ENCODE data around the gene HSPA8.
A peak's percentile ranks its signal among the peaks of the same experiment; 100 is the strongest.
"Not testable (repeated sequence)": the region's sequence is repeated elsewhere in the genome, so short reads cannot be mapped to it uniquely, and the experiment has no call there.

The HSPA8 gene

GRCh38 chr11:123061403-123062157 is at the start of gene HSPA8:
HSPA8 (minus strand) TSS chr11:123062136; CDS start chr11:123061324, 812 bp downstream.
- peak; percentile 59 for DNase-seq

- peak; percentile 85 for DNase-seq
Measured at GRCh38 chr11:123111465-123111864, 49.5 kb upstream of the HSPA8 start.

GRCh38 chr11:123110397-123110796 is 48.5 kb upstream of the HSPA8 start:
- DNase-seq = no peak

- DNase-seq = no peak
Measured at GRCh38 chr11:123107945-123108495, 46.1 kb upstream of the HSPA8 start.

- no peak for DNase-seq
Measured at GRCh38 chr11:123104697-123105096, 42.8 kb upstream of the HSPA8 start.

- DNase-seq = peak; percentile 96
Measured at GRCh38 chr11:123103326-123103980, 41.5 kb upstream of the HSPA8 start.

GRCh38 chr11:123100379-123101085 is 38.6 kb upstream of the HSPA8 start:
- DNase-seq = peak; percentile 88

- DNase-seq = no peak
Measured at GRCh38 chr11:123098990-123099389, 37.1 kb upstream of the HSPA8 start.

GRCh38 chr11:123093739-123094138 is 31.8 kb upstream of the HSPA8 start:
- no peak for DNase-seq

- no peak for DNase-seq
Measured at GRCh38 chr11:123091506-123091905, 29.6 kb upstream of the HSPA8 start.

- DNase-seq = not testable (repeated sequence)
Measured at GRCh38 chr11:123090168-123090567, 28.2 kb upstream of the HSPA8 start.

- not testable (repeated sequence) for DNase-seq
Measured at GRCh38 chr11:123088896-123089295, 27.0 kb upstream of the HSPA8 start.

GRCh38 chr11:123087657-123088056 is 25.7 kb upstream of the HSPA8 start:
- DNase-seq = not testable (repeated sequence)

GRCh38 chr11:123086305-123086704 is 24.4 kb upstream of the HSPA8 start:
- DNase-seq = no peak

GRCh38 chr11:123085497-123085896 is 23.6 kb upstream of the HSPA8 start:
- no peak for DNase-seq

- DNase-seq = no peak
Measured at GRCh38 chr11:123084454-123084853, 22.5 kb upstream of the HSPA8 start.

GRCh38 chr11:123083623-123084029 is 21.7 kb upstream of the HSPA8 start:
- no peak for DNase-seq

GRCh38 chr11:123082977-123083376 is 21.0 kb upstream of the HSPA8 start:
- DNase-seq = no peak

- no peak for DNase-seq
Measured at GRCh38 chr11:123080015-123080414, 18.1 kb upstream of the HSPA8 start.

- DNase-seq = no peak
Measured at GRCh38 chr11:123076484-123076883, 14.5 kb upstream of the HSPA8 start.

- DNase-seq = no peak
Measured at GRCh38 chr11:123073343-123074057, 11.6 kb upstream of the HSPA8 start.

- DNase-seq = no peak
Measured at GRCh38 chr11:123072762-123073161, 10.8 kb upstream of the HSPA8 start.

- DNase-seq = no peak
Measured at GRCh38 chr11:123072332-123072761, 10.4 kb upstream of the HSPA8 start.

Data from NCI-H1092 treated with DMSO at 0.1 percent for 48 hours (cell line).